ENCODE measurements around the gene TUT1. TPM values are rescaled to one million over a fixed set of nuclear protein-coding genes. Genes with fewer than 3 reads are reported as not detected.
"Not testable (repeated sequence)": the region's sequence is repeated elsewhere in the genome, so short reads cannot be mapped to it uniquely, and the experiment has no call there.

TUT1 gene
- total RNA-seq, 1 donor from 2014 or later = 50.9 TPM

GRCh38 chr11:62580959-62581715 is 10.2 kb downstream of the TUT1 start:
- Mint-ChIP-seq H3K36me3 (ENCODE audit: low read depth) (peaks cover 33% of the 10 kb centered on the region), H3K27ac (no peak overlapping the region), H3K4me1 (peaks cover 4% of the 10 kb centered on the region), H3K9me3 (no peaks in the 10 kb centered on the region), H3K4me3 (no peak overlapping the region), H3K27me3 (no peaks in the 10 kb centered on the region)
- intact Hi-C loops (cut with micrococcal nuclease) = no loop called here
- no peak for DNase-seq

- no peak for DNase-seq
- Mint-ChIP-seq H3K27ac (no peak overlapping the region), H3K27me3 (no peaks in the 10 kb centered on the region), H3K9me3 (no peaks in the 10 kb centered on the region), H3K4me1 (peaks cover 14% of the 10 kb centered on the region), H3K36me3 (ENCODE audit: low read depth) (peaks cover 40% of the 10 kb centered on the region), H3K4me3 (no peak overlapping the region)
- intact Hi-C loops (cut with micrococcal nuclease) = no loop called here
Measured at GRCh38 chr11:62579252-62579651, 12.1 kb downstream of the TUT1 start.

GRCh38 chr11:62578541-62578940 is 12.8 kb downstream of the TUT1 start:
- Mint-ChIP-seq H3K4me1 (peaks cover 14% of the 10 kb centered on the region), H3K9me3 (no peaks in the 10 kb centered on the region), H3K27me3 (no peaks in the 10 kb centered on the region), H3K36me3 (ENCODE audit: low read depth) (peaks cover 42% of the 10 kb centered on the region), H3K4me3 (no peak overlapping the region), H3K27ac (no peak overlapping the region)
- DNase-seq = no peak
- intact Hi-C loops (cut with micrococcal nuclease) = no loop called here

- H3K27ac Mint-ChIP-seq = no peak overlapping the region
- no peaks in the 10 kb centered on the region for H3K27me3 Mint-ChIP-seq
- DNase-seq = no peak
- H3K36me3 Mint-ChIP-seq (ENCODE audit: low read depth) = peaks cover 54% of the 10 kb centered on the region
- H3K9me3 Mint-ChIP-seq = no peaks in the 10 kb centered on the region
- intact Hi-C loops (cut with micrococcal nuclease) = no loop called here
- peaks cover 22% of the 10 kb centered on the region for H3K4me1 Mint-ChIP-seq
- H3K4me3 Mint-ChIP-seq = no peak overlapping the region
Measured at GRCh38 chr11:62577046-62577714, 14.1 kb downstream of the TUT1 start.

- peaks cover 61% of the 10 kb centered on the region for H3K36me3 Mint-ChIP-seq (ENCODE audit: low read depth)
- H3K4me3 Mint-ChIP-seq = peak overlapping the region; percentile 96
- no peaks in the 10 kb centered on the region for H3K9me3 Mint-ChIP-seq
- H3K4me1 Mint-ChIP-seq = peaks cover 31% of the 10 kb centered on the region
- H3K27me3 Mint-ChIP-seq = no peaks in the 10 kb centered on the region
- DNase-seq = peak; percentile 56
- peak overlapping the region; percentile 42 for H3K27ac Mint-ChIP-seq
- intact Hi-C loops (cut with micrococcal nuclease) = no loop called here
Measured at GRCh38 chr11:62575837-62576236, 15.5 kb downstream of the TUT1 start.

- peak; percentile 67 for DNase-seq
- Mint-ChIP-seq H3K36me3 (ENCODE audit: low read depth) (peaks cover 64% of the 10 kb centered on the region), H3K4me1 (peaks cover 34% of the 10 kb centered on the region), H3K27me3 (no peaks in the 10 kb centered on the region), H3K9me3 (no peaks in the 10 kb centered on the region), H3K4me3 (peak overlapping the region; percentile 96), H3K27ac (peak overlapping the region; percentile 96)
- intact Hi-C loops (cut with micrococcal nuclease) = no loop called here
Measured at GRCh38 chr11:62575156-62575555, 16.2 kb downstream of the TUT1 start.

- Mint-ChIP-seq H3K4me1 (peaks cover 36% of the 10 kb centered on the region), H3K4me3 (peak overlapping the region; percentile 96), H3K36me3 (ENCODE audit: low read depth) (peaks cover 71% of the 10 kb centered on the region), H3K27ac (peak overlapping the region; percentile 96), H3K27me3 (no peaks in the 10 kb centered on the region), H3K9me3 (no peaks in the 10 kb centered on the region)
- intact Hi-C loops (cut with micrococcal nuclease) = loop anchor here (1.0 kb wide), 1 partner anchor 17 kb away; the partner anchor contains the start of gene TUT1
- DNase-seq = no peak
Measured at GRCh38 chr11:62574363-62575071, 16.8 kb downstream of the TUT1 start.

GRCh38 chr11:62573592-62574362 is 17.5 kb downstream of the TUT1 start, which contains the start of gene EEF1G:
Gene EEF1G, minus strand, starts transcription at chr11:62573891. Its CDS starts 49 bp downstream, at chr11:62573842.
- peaks cover 75% of the 10 kb centered on the region for H3K36me3 Mint-ChIP-seq (ENCODE audit: low read depth)
- peak within 1 kb of the TSS; percentile 96 for H3K27ac Mint-ChIP-seq
- H3K9me3 Mint-ChIP-seq = no peaks in the 10 kb centered on the region
- intact Hi-C loops (cut with micrococcal nuclease) = loop anchor here (1.0 to 2.0 kb wide), 3 partner anchors 17 to 73 kb away; partner anchors contain the start of genes GANAB and TUT1
- H3K27me3 Mint-ChIP-seq = no peaks in the 10 kb centered on the region
- peak within 1 kb of the TSS; percentile 96 for H3K4me3 Mint-ChIP-seq
- peak; percentile 99 for DNase-seq
- peaks cover 37% of the 10 kb centered on the region for H3K4me1 Mint-ChIP-seq

GRCh38 chr11:62573006-62573591 is 18.2 kb downstream of the TUT1 start:
- peaks cover 78% of the 10 kb centered on the region for H3K36me3 Mint-ChIP-seq (ENCODE audit: low read depth)
- peak overlapping the region; percentile 96 for H3K4me3 Mint-ChIP-seq
- no peaks in the 10 kb centered on the region for H3K27me3 Mint-ChIP-seq
- H3K9me3 Mint-ChIP-seq = no peaks in the 10 kb centered on the region
- DNase-seq = peak; percentile 79
- intact Hi-C loops (cut with micrococcal nuclease) = loop anchor here (2.0 kb wide), 2 partner anchors 16 to 74 kb away; partner anchors contain the start of gene GANAB
- H3K4me1 Mint-ChIP-seq = peaks cover 39% of the 10 kb centered on the region
- H3K27ac Mint-ChIP-seq = peak overlapping the region; percentile 96

- no peak for DNase-seq
- H3K36me3 Mint-ChIP-seq (ENCODE audit: low read depth) = peaks cover 75% of the 10 kb centered on the region
- no peaks in the 10 kb centered on the region for H3K27me3 Mint-ChIP-seq
- no peaks in the 10 kb centered on the region for H3K9me3 Mint-ChIP-seq
- H3K4me3 Mint-ChIP-seq = peak overlapping the region; percentile 96
- H3K27ac Mint-ChIP-seq = peak overlapping the region; percentile 96
- H3K4me1 Mint-ChIP-seq = peaks cover 41% of the 10 kb centered on the region
- intact Hi-C loops (cut with micrococcal nuclease) = loop anchor here (2.0 kb wide), 2 partner anchors 16 to 74 kb away; partner anchors contain the start of gene GANAB
Measured at GRCh38 chr11:62572431-62572830, 18.9 kb downstream of the TUT1 start.

GRCh38 chr11:62571493-62571892 is 19.8 kb downstream of the TUT1 start:
- H3K27me3 Mint-ChIP-seq; DNase-seq; H3K9me3 Mint-ChIP-seq; intact Hi-C loops (cut with micrococcal nuclease): not testable (repeated sequence)
- Mint-ChIP-seq H3K36me3 (ENCODE audit: low read depth) (peaks cover 78% of the 10 kb centered on the region), H3K4me1 (peaks cover 48% of the 10 kb centered on the region), H3K4me3 (peak overlapping the region; percentile 96), H3K27ac (peak overlapping the region; percentile 75)

- DNase-seq; H3K9me3 Mint-ChIP-seq; intact Hi-C loops (cut with micrococcal nuclease); H3K27me3 Mint-ChIP-seq: not testable (repeated sequence)
- Mint-ChIP-seq H3K4me3 (peak overlapping the region; percentile 96), H3K36me3 (ENCODE audit: low read depth) (peaks cover 80% of the 10 kb centered on the region), H3K27ac (peak overlapping the region; percentile 75), H3K4me1 (peaks cover 54% of the 10 kb centered on the region)
Measured at GRCh38 chr11:62570903-62571302, 20.4 kb downstream of the TUT1 start.

GRCh38 chr11:62569611-62570010 is 21.7 kb downstream of the TUT1 start:
- H3K4me1 Mint-ChIP-seq = peaks cover 51% of the 10 kb centered on the region
- H3K27ac Mint-ChIP-seq = no peak overlapping the region
- H3K36me3 Mint-ChIP-seq (ENCODE audit: low read depth) = peaks cover 83% of the 10 kb centered on the region
- no peak for DNase-seq
- intact Hi-C loops (cut with micrococcal nuclease) = no loop called here
- H3K27me3 Mint-ChIP-seq = no peaks in the 10 kb centered on the region
- H3K9me3 Mint-ChIP-seq = no peaks in the 10 kb centered on the region
- no peak overlapping the region for H3K4me3 Mint-ChIP-seq

All from activated CD4-positive, alpha-beta T cell treated with anti-CD3 and anti-CD28 coated beads, Interleukin-2, amount 10 ng/mL, durations not matched to agents 24 days and 14 days (primary cell).